GM19324 (cell line): ENCODE measurements around the gene RAD17.
A peak's percentile ranks its signal among the peaks of the same experiment; 100 is the strongest.
"Not testable (repeated sequence)": the region's sequence is repeated elsewhere in the genome, so short reads cannot be mapped to it uniquely, and the experiment has no call there.

ENCODE experiments used
- ATAC-seq: cut with Tn5 transposase; IDR thresholded peaks from one replicate; pipeline ENCODE4 v1.9.1; 2021; ENCODE audit warnings: mild to moderate bottlenecking, moderate library complexity; ENCODE audit not compliant: unreplicated experiment, low FRiP score

RAD17 gene, protein sequence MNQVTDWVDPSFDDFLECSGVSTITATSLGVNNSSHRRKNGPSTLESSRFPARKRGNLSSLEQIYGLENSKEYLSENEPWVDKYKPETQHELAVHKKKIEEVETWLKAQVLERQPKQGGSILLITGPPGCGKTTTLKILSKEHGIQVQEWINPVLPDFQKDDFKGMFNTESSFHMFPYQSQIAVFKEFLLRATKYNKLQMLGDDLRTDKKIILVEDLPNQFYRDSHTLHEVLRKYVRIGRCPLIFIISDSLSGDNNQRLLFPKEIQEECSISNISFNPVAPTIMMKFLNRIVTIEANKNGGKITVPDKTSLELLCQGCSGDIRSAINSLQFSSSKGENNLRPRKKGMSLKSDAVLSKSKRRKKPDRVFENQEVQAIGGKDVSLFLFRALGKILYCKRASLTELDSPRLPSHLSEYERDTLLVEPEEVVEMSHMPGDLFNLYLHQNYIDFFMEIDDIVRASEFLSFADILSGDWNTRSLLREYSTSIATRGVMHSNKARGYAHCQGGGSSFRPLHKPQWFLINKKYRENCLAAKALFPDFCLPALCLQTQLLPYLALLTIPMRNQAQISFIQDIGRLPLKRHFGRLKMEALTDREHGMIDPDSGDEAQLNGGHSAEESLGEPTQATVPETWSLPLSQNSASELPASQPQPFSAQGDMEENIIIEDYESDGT

GRCh38 chr5:69369340-69370121 lies at the start of gene RAD17, which contains the start of the genes AK6 and TAF9:
TSS of gene RAD17 (plus strand) at chr5:69369818. CDS start at chr5:69372209, 2,391 bp downstream.
TSS of gene AK6 (minus strand) at chr5:69369520. CDS start at chr5:69369490, 30 bp downstream.
TSS of gene TAF9 (minus strand) at chr5:69369520. CDS start at chr5:69365737, 3,783 bp downstream.
- peak; percentile 95 for ATAC-seq

GRCh38 chr5:69326365-69326764 lies 43.3 kb upstream of the RAD17 start:
- no peak for ATAC-seq

- ATAC-seq = no peak
These were observed 39.6 kb upstream of the RAD17 start for GRCh38 chr5:69329905-69330489.

GRCh38 chr5:69331528-69332445 lies 37.8 kb upstream of the RAD17 start:
- ATAC-seq = no peak

DNA sequence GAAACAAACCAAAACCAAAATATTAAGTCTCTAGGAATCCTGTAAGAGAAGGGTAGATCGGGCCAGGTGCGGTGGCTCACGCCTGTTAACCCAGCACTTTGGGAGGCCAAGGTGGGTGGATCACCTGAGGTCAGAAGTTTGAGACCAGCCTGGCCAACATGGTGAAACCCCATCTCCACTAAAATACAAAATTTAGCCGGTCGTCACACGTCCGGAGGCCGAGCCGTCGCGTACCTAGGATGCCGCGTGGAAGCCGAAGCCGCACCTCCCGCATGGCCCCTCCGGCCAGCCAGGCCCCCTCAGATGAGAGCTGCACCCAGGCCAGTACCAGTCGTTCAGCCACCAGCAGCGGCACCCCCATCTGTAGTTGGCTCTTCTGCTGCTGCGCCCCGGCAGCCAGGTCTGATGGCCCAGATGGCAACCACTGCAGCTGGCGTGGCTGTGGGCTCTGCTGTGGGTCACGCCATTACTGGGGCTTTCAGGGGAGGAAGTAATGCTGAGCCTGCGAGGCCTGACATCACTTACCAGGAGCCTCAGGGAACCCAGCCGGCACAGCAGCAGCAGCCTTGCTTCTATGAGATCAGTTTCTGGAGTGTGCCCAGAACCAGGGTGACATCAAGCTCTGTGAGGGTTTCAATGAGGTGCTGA lies 35.8 kb upstream of the RAD17 start:
- ATAC-seq = not testable (repeated sequence)

GRCh38 chr5:69334793-69335268 lies 34.8 kb upstream of the RAD17 start:
- no peak for ATAC-seq

DNA sequence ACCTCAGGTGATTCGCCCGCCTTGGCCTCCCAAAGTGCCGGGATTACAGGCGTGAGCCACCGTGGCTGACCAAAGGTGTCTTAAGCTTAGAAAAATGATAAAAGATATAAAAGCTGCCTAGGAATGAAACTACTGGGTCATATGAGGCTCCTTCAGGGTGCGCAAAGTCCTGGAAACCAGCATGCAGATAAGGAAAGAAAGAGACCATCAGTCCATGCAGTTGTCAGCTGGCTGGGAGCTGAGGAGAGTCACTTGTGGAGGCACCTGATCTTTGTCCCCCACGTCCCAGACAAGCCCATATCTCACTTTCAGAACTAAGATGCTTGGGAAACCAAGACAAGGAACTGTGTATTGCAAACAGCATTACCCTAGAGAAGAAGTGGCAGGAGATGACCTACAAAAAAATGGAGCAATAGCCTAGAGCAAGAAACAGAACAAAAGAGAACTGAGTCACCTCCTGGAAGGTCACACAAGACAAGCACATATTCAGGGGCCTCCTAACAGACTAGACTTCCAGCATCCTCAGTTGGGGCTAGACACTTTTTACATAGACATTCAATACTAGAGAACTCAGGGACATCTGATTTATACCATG lies 34.2 kb upstream of the RAD17 start:
- no peak for ATAC-seq

DNA sequence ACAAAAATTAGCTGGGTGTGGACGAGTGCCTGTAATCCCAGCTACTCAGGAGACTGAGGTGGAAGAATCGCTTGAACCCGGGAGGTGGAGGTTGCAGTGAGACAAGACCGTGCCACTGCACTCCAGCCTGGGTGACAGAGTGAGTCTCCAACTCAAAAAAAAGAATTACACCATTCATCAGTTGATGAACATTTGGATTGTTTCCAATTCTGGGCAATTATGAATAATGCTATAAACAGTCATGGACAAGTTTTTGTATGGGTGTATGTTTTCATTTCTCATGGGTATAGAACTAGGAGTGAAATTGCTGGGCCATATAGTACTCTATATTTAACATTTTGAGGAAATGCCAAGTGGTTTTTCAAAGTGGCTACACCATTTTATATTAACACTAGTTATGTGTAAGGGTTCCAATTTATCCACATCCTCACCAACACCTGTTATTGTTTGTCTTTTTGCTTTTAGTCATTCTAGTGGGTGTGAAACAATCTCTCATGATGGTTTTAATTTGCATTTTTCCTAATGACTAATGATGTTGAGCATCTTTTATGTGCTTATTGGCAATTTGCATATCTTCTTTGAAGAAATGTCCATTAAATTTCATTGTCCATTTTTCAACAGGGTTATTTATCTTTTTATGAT lies 28.0 kb upstream of the RAD17 start:
- ATAC-seq = no peak

DNA sequence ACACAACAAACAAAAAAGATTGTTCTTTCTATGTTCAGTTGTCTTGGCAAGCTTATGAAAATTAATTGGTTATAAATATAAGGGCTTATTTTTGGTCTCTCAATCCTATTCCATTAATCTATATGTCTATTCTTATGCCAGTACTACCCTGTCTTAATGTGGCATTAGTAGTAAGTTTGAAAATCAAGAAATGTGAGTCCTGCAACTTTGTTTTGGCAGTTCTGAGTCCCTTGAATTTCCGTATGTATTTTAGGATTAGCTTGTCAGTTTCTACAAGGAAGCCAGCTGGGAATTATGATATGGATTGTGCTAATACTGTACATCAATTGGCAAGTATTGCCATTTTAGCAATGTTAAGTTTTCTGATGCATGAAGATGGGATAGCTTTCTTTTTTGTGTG lies 26.5 kb upstream of the RAD17 start:
- no peak for ATAC-seq

DNA sequence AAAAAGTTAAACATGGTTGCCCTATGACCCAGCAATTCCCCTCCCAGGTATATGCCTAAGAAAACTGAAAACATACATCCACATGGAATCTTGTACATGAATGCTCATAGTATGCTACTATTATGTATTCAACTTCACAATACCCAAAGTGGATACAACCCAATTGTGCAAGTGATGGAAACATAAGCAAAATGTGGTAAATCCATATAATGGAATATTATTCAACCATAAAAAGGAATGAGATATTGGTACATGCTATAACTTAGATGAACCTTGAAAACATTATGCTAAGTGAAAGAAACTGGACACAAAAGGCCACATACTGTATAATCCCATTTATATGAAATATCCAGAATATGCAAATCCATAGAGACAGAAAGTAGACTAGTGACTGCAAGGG lies 19.0 kb upstream of the RAD17 start:
- no peak for ATAC-seq

DNA sequence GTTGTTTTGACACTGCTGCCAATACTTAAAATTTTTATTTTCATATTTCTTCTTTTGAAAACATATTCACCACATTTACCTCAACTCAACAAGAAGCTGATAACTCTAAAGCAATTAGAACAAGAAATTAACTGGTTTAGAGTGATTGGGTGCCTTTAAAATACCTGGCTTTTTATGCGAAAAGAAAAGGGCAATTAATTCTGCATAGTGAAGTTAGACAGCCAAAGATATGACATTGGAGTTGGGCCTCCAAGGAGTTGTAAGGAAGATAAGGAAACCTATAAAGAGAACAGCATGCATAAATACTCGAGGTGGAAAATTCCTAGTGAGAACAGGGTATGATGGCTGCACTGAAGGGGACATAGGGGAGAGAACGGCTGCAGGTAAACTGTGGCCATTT lies 9.9 kb upstream of the RAD17 start:
- no peak for ATAC-seq

DNA sequence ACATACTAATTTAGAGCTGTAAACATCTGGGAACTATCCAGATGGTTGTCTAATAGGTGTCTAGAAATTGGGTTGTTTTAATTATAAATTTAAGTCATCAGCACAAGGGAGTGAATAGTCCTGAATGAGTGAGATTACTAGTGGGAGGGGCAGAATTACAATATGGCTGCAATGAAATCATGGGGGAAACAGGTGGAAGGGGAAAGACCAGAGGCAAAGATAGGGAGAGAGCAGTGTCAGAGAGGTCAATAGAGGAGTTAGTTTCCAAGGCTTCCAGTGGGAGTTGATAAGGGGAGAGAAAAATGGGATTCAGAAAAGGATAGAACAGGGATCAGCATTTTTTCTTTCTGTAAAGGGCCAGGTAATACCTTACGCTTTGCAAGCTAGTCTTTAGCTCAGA lies 9.2 kb upstream of the RAD17 start:
- no peak for ATAC-seq

GRCh38 chr5:69364414-69364813 lies 5.2 kb upstream of the RAD17 start:
- no peak for ATAC-seq

GRCh38 chr5:69364850-69365249 lies 4.8 kb upstream of the RAD17 start:
- ATAC-seq = no peak

DNA sequence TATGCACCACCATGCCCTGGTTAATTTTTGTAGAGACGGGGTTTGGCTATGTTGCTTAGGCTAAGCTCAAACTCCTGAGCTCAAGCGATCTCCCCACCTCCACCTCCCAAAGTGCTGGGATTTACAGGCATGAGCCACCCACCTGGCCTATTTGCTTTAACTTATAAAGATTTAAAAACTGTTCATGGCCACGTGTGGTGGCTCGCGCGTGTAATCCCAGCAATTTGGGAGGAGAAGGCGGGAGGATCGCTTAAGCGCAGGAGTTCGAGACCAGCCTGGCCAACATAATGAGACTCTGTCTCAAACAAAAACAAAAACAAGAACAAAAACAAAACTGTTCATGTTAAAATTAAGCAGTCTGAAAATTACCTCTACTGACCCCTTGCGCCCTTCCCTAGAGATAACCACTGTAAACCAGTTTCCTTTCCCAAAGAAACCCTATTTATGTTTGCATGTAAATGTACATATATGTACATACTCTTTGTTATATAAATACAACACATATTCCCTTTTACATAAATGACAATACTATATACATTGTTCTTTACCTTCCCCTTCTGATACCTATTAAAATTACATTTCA lies 1.8 kb upstream of the RAD17 start:
- no peak for ATAC-seq

DNA sequence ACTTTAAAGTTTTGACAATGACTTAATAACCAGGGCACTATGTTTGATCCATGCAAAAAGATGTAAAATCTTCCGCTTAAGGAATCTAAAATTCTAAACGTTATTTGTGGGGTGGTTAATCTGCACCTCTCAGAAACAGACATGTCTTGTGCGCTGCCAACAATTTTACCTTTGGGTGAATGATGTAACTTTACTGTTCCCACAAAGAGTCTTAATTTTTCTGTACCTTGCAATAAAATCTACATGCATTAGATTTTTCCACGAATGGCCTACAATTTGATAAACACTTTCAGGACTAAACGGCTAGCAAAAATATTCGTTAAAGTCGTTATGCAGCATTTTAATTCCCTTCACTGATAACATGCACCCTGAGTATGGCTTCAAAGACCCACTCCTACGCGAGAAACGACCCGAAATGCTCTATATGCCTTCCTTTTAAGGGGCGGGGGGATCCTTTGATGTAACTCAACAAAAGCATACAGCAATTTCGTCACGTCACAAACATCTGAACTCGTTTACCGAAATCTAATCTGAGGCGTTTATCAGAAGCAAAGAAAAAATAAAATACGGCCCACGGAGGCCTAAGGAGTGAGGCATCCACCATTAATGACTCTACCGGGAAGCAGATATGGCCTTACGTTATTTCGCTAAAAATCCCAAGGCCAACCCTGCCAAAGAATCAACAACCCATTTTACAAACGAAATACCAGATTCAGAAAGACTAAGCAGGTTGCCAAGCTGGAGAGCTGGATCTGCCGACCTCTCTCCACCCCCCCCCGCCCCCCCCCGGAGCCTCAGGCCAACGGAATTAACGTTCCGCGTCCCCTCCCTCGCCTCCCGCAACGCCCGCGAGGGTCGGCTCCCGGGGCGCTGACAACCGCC lies 919 bp upstream of the RAD17 start:
- no peak for ATAC-seq

- ATAC-seq = not testable (repeated sequence)
These were observed 717 bp downstream of the RAD17 start for GRCh38 chr5:69370335-69370734.
